ENCODE results near the gene KRT36.

- TF ChIP-seq CTCF (conservative IDR thresholded peaks at IDR 0.05; ENCODE audit: low read depth, low read length) (no peak), EZH2 (IDR thresholded peaks at IDR 0.05; ENCODE audit: low read length, unreplicated experiment) (no peak), EZH2phosphoT487 (IDR thresholded peaks at IDR 0.05; ENCODE audit: borderline replicate concordance, low read length) (no peak)
Observed at GRCh38 chr17:41505007-41505808, 15.5 kb upstream of the KRT36 start, which contains the start of gene KRT13.
